BLaER1 (cell line): ENCODE measurements around the gene YLPM1.

ENCODE experiments used
- H3K27ac ChIP-seq: shearing (Covaris generic); formaldehyde crosslinking; 2 replicates; pipeline ENCODE4 v1.8.1; 2022
- H3K27me3 ChIP-seq: shearing (Covaris generic); formaldehyde crosslinking; 2 replicates; pipeline ENCODE4 v1.8.1; 2022
- H3K36me3 ChIP-seq: shearing (Covaris generic); formaldehyde crosslinking; 2 replicates; pipeline ENCODE4 v1.8.1; 2022
- H3K4me1 ChIP-seq: shearing (Covaris generic); formaldehyde crosslinking; 2 replicates; pipeline ENCODE4 v1.8.1; 2022
- H3K4me2 ChIP-seq: shearing (Covaris generic); formaldehyde crosslinking; 2 replicates; pipeline ENCODE4 v1.8.1; 2022
- H3K4me3 ChIP-seq: shearing (Covaris generic); formaldehyde crosslinking; 2 replicates; pipeline ENCODE4 v1.8.1; 2022
- H3K9ac ChIP-seq: shearing (Covaris generic); formaldehyde crosslinking; 2 replicates; pipeline ENCODE4 v1.8.1; 2022
- H3K9me3 ChIP-seq: shearing (Covaris generic); formaldehyde crosslinking; 2 replicates; pipeline ENCODE4 v1.8.1; 2022
- H4K20me1 ChIP-seq: shearing (Covaris generic); formaldehyde crosslinking; 2 replicates; pipeline ENCODE4 v1.8.1; 2022
- Cebpa-rat ChIP-seq: shearing (Covaris generic); IDR thresholded peaks from 2 replicates; pipeline ENCODE4 v1.8.1; 2022

Gene YLPM1

DNA sequence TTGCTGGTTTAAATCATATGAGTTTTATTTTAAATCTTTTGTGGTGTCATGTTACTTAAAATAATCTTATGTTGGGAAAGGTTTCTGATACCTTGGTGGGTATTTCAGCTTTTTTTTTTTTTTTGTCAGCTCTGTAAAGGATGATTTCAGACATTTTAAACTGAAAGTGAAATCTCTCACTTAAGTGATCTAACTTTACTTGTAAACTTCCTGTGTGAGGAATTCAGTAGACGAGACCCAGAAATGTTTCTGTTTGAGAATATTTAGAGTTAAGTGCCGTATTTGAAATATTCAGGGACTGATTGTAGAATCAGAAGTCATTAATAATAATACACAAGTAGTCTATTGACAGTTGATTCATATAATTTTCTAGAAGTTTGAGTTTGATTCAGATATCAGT, 75.0 kb downstream of the YLPM1 start:
- Histone ChIP-seq H3K27ac (no peak overlapping the region), H3K36me3 (peaks cover 50% of the 10 kb centered on the region), H4K20me1 (no peaks in the 10 kb centered on the region), H3K4me2 (peak overlapping the region; percentile 29; the same call in 1 of the 2 replicates), H3K4me3 (no peak overlapping the region), H3K27me3 (no peaks in the 10 kb centered on the region), H3K4me1 (peaks cover 34% of the 10 kb centered on the region), H3K9me3 (no peaks in the 10 kb centered on the region), H3K9ac (no peak overlapping the region)
- no peak for TF ChIP-seq Cebpa-rat

- no peak overlapping the region for H3K4me2 ChIP-seq
- no peaks in the 10 kb centered on the region for H3K27me3 ChIP-seq
- no peak overlapping the region for H3K4me3 ChIP-seq
- no peaks in the 10 kb centered on the region for H4K20me1 ChIP-seq
- no peak for TF ChIP-seq Cebpa-rat
- H3K36me3 ChIP-seq = peaks cover 29% of the 10 kb centered on the region
- H3K4me1 ChIP-seq = peaks cover 30% of the 10 kb centered on the region
- H3K9ac ChIP-seq = no peak overlapping the region
- no peak overlapping the region for H3K27ac ChIP-seq
- no peaks in the 10 kb centered on the region for H3K9me3 ChIP-seq
Observed at GRCh38 chr14:74840603-74841030, 77.5 kb downstream of the YLPM1 start.

DNA sequence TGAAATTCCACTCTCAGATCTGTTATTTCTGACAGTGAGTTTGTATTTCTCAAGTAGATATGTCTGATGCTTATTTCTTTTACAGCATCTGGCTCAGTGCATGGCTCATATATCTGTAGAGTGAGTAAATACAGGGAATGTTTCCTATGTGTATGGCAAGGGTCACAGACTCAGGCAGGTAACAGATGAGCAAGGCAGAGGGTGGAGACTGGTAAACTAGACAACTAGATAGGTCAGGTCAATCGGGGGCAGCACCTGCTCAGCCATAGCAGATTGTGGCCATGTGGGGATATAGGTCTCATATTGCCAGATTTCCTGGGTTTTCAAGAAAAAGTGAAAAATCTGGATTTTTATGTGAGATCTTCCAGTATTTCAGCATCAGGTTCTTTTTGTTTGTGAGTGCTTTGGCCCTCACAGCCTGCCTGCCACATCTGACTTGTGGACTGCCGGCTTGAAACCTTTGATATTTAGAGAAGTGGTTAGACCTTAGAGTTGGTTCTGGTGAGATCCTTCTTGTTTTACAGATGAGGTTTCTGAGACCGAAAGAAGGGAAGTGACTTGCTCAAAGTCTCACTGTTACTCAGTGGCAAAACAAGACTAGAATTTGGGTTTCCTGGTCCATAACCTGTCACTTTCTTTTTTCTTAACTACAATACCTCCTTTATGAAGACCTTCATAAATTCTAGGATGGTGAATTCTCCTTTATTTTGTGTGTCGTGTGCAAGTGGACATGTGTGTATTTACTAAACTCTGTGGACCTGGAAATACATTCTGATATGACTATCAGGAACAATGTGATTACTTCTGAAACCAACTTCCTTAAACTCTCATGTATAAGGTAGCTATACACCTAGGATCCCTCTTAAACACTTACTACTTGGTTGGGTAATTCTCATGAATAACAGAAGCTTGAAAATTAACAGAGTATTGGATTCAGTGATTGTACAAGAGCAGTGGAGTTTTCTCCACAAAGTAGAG, 78.4 kb downstream of the YLPM1 start:
- Histone ChIP-seq H3K4me1 (peaks cover 21% of the 10 kb centered on the region), H3K9ac (no peak overlapping the region), H3K9me3 (no peaks in the 10 kb centered on the region), H3K27me3 (no peaks in the 10 kb centered on the region), H3K36me3 (peaks cover 22% of the 10 kb centered on the region), H4K20me1 (no peaks in the 10 kb centered on the region), H3K4me3 (no peak overlapping the region), H3K4me2 (no peak overlapping the region), H3K27ac (no peak overlapping the region)
- no peak for TF ChIP-seq Cebpa-rat

GRCh38 chr14:74843653-74844052, 80.5 kb downstream of the YLPM1 start:
- Histone ChIP-seq H3K36me3 (peaks cover 17% of the 10 kb centered on the region), H3K27ac (no peak overlapping the region), H3K27me3 (no peaks in the 10 kb centered on the region), H4K20me1 (no peaks in the 10 kb centered on the region), H3K4me3 (no peak overlapping the region), H3K9me3 (no peaks in the 10 kb centered on the region), H3K9ac (no peak overlapping the region), H3K4me2 (no peak overlapping the region), H3K4me1 (no peaks in the 10 kb centered on the region)
- no peak for TF ChIP-seq Cebpa-rat

GRCh38 chr14:74846168-74846567, 83.1 kb downstream of the YLPM1 start:
- Histone ChIP-seq H3K4me1 (no peaks in the 10 kb centered on the region), H3K27ac (no peak overlapping the region), H3K27me3 (no peaks in the 10 kb centered on the region), H3K9ac (no peak overlapping the region), H3K4me3 (no peak overlapping the region), H4K20me1 (no peaks in the 10 kb centered on the region), H3K36me3 (no peaks in the 10 kb centered on the region), H3K9me3 (no peaks in the 10 kb centered on the region), H3K4me2 (no peak overlapping the region)
- TF ChIP-seq Cebpa-rat = no peak

- no peaks in the 10 kb centered on the region for H4K20me1 ChIP-seq
Observed at GRCh38 chr14:74846968-74847665, 84.0 kb downstream of the YLPM1 start.

GRCh38 chr14:74848768-74849167, 85.7 kb downstream of the YLPM1 start:
- Histone ChIP-seq H3K27ac (no peak overlapping the region), H3K4me1 (no peaks in the 10 kb centered on the region), H3K9me3 (no peaks in the 10 kb centered on the region), H3K36me3 (no peaks in the 10 kb centered on the region), H3K4me2 (no peak overlapping the region), H3K9ac (no peak overlapping the region), H3K4me3 (no peak overlapping the region), H4K20me1 (no peaks in the 10 kb centered on the region), H3K27me3 (no peaks in the 10 kb centered on the region)
- no peak for TF ChIP-seq Cebpa-rat

More at GRCh38 chr14:74846968-74847665, 84.0 kb downstream of the YLPM1 start:
- Histone ChIP-seq H3K9me3 (no peaks in the 10 kb centered on the region), H3K27ac (no peak overlapping the region), H3K4me3 (no peak overlapping the region), H3K9ac (no peak overlapping the region), H3K36me3 (no peaks in the 10 kb centered on the region), H3K27me3 (no peaks in the 10 kb centered on the region), H3K4me2 (no peak overlapping the region), H3K4me1 (no peaks in the 10 kb centered on the region)
- no peak for TF ChIP-seq Cebpa-rat

- no peaks in the 10 kb centered on the region for H4K20me1 ChIP-seq
- H3K4me3 ChIP-seq = no peak overlapping the region
- H3K4me1 ChIP-seq = peaks cover 11% of the 10 kb centered on the region; the same call in 1 of the 2 replicates
- TF ChIP-seq Cebpa-rat = no peak
- H3K27ac ChIP-seq = no peak overlapping the region
- H3K36me3 ChIP-seq = no peaks in the 10 kb centered on the region; the same call in 1 of the 2 replicates
- H3K27me3 ChIP-seq = no peaks in the 10 kb centered on the region
- no peaks in the 10 kb centered on the region for H3K9me3 ChIP-seq
- no peak overlapping the region for H3K9ac ChIP-seq
- H3K4me2 ChIP-seq = no peak overlapping the region
Observed at GRCh38 chr14:74852922-74853530, 89.9 kb downstream of the YLPM1 start.

- H3K4me2 ChIP-seq = no peak overlapping the region
Observed at GRCh38 chr14:74853581-74853980, 90.5 kb downstream of the YLPM1 start.

More at GRCh38 chr14:74853581-74853980, 90.5 kb downstream of the YLPM1 start:
- Histone ChIP-seq H3K36me3 (no peaks in the 10 kb centered on the region; the same call in 1 of the 2 replicates), H3K9me3 (no peaks in the 10 kb centered on the region), H4K20me1 (no peaks in the 10 kb centered on the region), H3K4me1 (peaks cover 11% of the 10 kb centered on the region; the same call in 1 of the 2 replicates), H3K27me3 (no peaks in the 10 kb centered on the region), H3K27ac (no peak overlapping the region), H3K4me3 (no peak overlapping the region), H3K9ac (no peak overlapping the region)
- no peak for TF ChIP-seq Cebpa-rat
